H9 (cell line): Measurements from ENCODE around the gene TBC1D28. TPM values are rescaled to one million over a fixed set of nuclear protein-coding genes. Genes with fewer than 3 reads are reported as not detected.
"Not testable (repeated sequence)": the region's sequence is repeated elsewhere in the genome, so short reads cannot be mapped to it uniquely, and the experiment has no call there.

Experiments
- DNase-seq: peaks from one replicate; pipeline ENCODE4 v3.0.0-alpha.2; 2017
- H2AFZ ChIP-seq: one replicate; pipeline ENCODE4 v1.6.1; 2013; ENCODE audit warnings: mild to moderate bottlenecking, low read length, control low read depth, moderate library complexity
- H2AK5ac ChIP-seq: 2 replicates; pipeline ENCODE4 v1.6.1; 2013; ENCODE audit warnings: low read length, control low read depth, mixed read lengths; ENCODE audit not compliant: insufficient read length
- H2BK120ac ChIP-seq: one replicate; pipeline ENCODE4 v1.6.1; 2013; ENCODE audit warnings: low read depth, mild to moderate bottlenecking, low read length, control low read depth, inconsistent platforms; ENCODE audit not compliant: poor library complexity, severe bottlenecking
- H2BK12ac ChIP-seq: 2 replicates; pipeline ENCODE4 v1.6.1; 2013; ENCODE audit warnings: low read length, control low read depth, mixed read lengths, low read depth; ENCODE audit not compliant: insufficient read length
- H2BK15ac ChIP-seq: 2 replicates; pipeline ENCODE4 v1.6.1; 2013; ENCODE audit warnings: low read depth, low read length, control low read depth
- H2BK20ac ChIP-seq: one replicate; pipeline ENCODE4 v1.6.1; 2013; ENCODE audit warnings: low read depth, mild to moderate bottlenecking, low read length, control low read depth, inconsistent platforms; ENCODE audit not compliant: poor library complexity, severe bottlenecking
- H2BK5ac ChIP-seq: 2 replicates; pipeline ENCODE4 v1.6.1; 2013; ENCODE audit warnings: low read length, control low read depth, mixed read lengths; ENCODE audit not compliant: insufficient read length
- H3K14ac ChIP-seq: 2 replicates; pipeline ENCODE4 v1.6.1; 2013; ENCODE audit warnings: low read length, control low read depth; ENCODE audit not compliant: insufficient read depth
- H3K18ac ChIP-seq: 2 replicates; pipeline ENCODE4 v1.6.1; 2013; ENCODE audit warnings: low read depth, mild to moderate bottlenecking, mixed read lengths, low read length, control low read depth; ENCODE audit not compliant: insufficient read length
- H3K23ac ChIP-seq: 2 replicates; pipeline ENCODE4 v1.6.1; 2013; ENCODE audit warnings: low read length, control low read depth, mixed read lengths, low read depth; ENCODE audit not compliant: insufficient read length
- H3K23me2 ChIP-seq: 2 replicates; pipeline ENCODE4 v1.6.1; 2013; ENCODE audit warnings: low read depth, mild to moderate bottlenecking, mixed read lengths, low read length, control low read depth; ENCODE audit not compliant: insufficient read length, poor library complexity, severe bottlenecking
- H3K27ac ChIP-seq: 2 replicates; pipeline ENCODE4 v1.5.1; 2013; ENCODE audit warnings: low read length, control low read depth, mixed read lengths, low read depth; ENCODE audit not compliant: insufficient read length
- H3K27me3 ChIP-seq: 2 replicates; pipeline ENCODE4 v1.6.1; 2013; ENCODE audit warnings: low read length, control low read depth, inconsistent platforms; ENCODE audit not compliant: insufficient read depth
- H3K4ac ChIP-seq: 2 replicates; pipeline ENCODE4 v1.6.1; 2013; ENCODE audit warnings: low read depth, mild to moderate bottlenecking, control low read depth, inconsistent platforms, low read length, moderate library complexity
- H3K4me1 ChIP-seq: 2 replicates; pipeline ENCODE4 v1.6.1; 2013; ENCODE audit warnings: low read length, control low read depth, inconsistent platforms; ENCODE audit not compliant: insufficient read depth
- H3K4me2 ChIP-seq: 2 replicates; pipeline ENCODE4 v1.6.1; 2013; ENCODE audit warnings: low read length, control low read depth, mixed read lengths; ENCODE audit not compliant: insufficient read length, insufficient read depth
- H3K56ac ChIP-seq: 2 replicates; pipeline ENCODE4 v1.6.1; 2013; ENCODE audit warnings: low read depth, mild to moderate bottlenecking, mixed read lengths, low read length, control low read depth; ENCODE audit not compliant: insufficient read length
- H3K79me1 ChIP-seq: 2 replicates; pipeline ENCODE4 v1.6.1; 2013; ENCODE audit warnings: low read depth, mild to moderate bottlenecking, moderate library complexity, low read length, control low read depth, inconsistent platforms; ENCODE audit not compliant: insufficient read depth, poor library complexity, severe bottlenecking
- H3K79me2 ChIP-seq: 2 replicates; pipeline ENCODE4 v1.6.1; 2013; ENCODE audit warnings: low read length, control low read depth, inconsistent platforms; ENCODE audit not compliant: insufficient read depth
- H3K9ac ChIP-seq: 2 replicates; pipeline ENCODE4 v1.6.1; 2013; ENCODE audit warnings: low read length, control low read depth, mixed read lengths; ENCODE audit not compliant: insufficient read length; ENCODE audit errors: extremely low read depth
- H3K9me3 ChIP-seq: one replicate; pipeline ENCODE4 v1.6.1; 2013; ENCODE audit warnings: low read depth, low read length, inconsistent platforms; ENCODE audit not compliant: control insufficient read depth
- H3T11ph ChIP-seq: one replicate; pipeline ENCODE4 v1.6.1; 2013; ENCODE audit warnings: mild to moderate bottlenecking, low read length, control low read depth, inconsistent platforms
- H4K20me1 ChIP-seq: one replicate; pipeline ENCODE4 v1.6.1; 2013; ENCODE audit not compliant: control insufficient read depth, insufficient read length, insufficient read depth
- H4K5ac ChIP-seq: 2 replicates; pipeline ENCODE4 v1.6.1; 2013; ENCODE audit warnings: low read depth, mild to moderate bottlenecking, mixed read lengths, low read length, control low read depth; ENCODE audit not compliant: insufficient read length
- H4K8ac ChIP-seq: replicated peaks from 2 replicates; pipeline ENCODE4 v1.6.1; 2013; ENCODE audit warnings: low read length, control low read depth, mixed read lengths, low read depth; ENCODE audit not compliant: insufficient read length
- H4K91ac ChIP-seq: 2 replicates; pipeline ENCODE4 v1.6.1; 2013; ENCODE audit warnings: low read depth, mild to moderate bottlenecking, moderate library complexity, mixed read lengths, low read length, control low read depth; ENCODE audit not compliant: insufficient read length
- H3K27ac Mint-ChIP-seq, 3 experiments: 2 replicates in 2 of 3; 3 replicates in 1 of 3; pipeline ENCODE4 v1.8.0; 2020 to 2021; ENCODE audit warnings: mixed read lengths in 3 of 3, mild to moderate bottlenecking in 1 of 3, moderate library complexity in 1 of 3
- H3K27me3 Mint-ChIP-seq: 2 replicates; pipeline ENCODE4 v1.8.0; 2021; ENCODE audit warnings: low read depth, mild to moderate bottlenecking, moderate library complexity, mixed read lengths
- H3K36me3 Mint-ChIP-seq, 3 experiments: 2 replicates in 2 of 3; 3 replicates in 1 of 3; pipeline ENCODE4 v1.8.0; 2020 to 2021; ENCODE audit warnings: low read depth in 3 of 3, mixed read lengths in 3 of 3; ENCODE audit not compliant: insufficient read depth in 1 of 3
- H3K4me1 Mint-ChIP-seq, 2 experiments: 2 replicates each; pipeline ENCODE4 v1.8.0; 2020; ENCODE audit warnings: mixed read lengths in 2 of 2
- H3K4me3 Mint-ChIP-seq, 2 experiments: 2 replicates in 1 of 2; 3 replicates in 1 of 2; pipeline ENCODE4 v1.8.0; 2020 to 2021; ENCODE audit warnings: mild to moderate bottlenecking in 2 of 2, mixed read lengths in 2 of 2, moderate library complexity in 1 of 2
- H3K9me3 Mint-ChIP-seq, 2 experiments: 2 replicates in 1 of 2; 3 replicates in 1 of 2; pipeline ENCODE4 v1.8.0; 2020; ENCODE audit warnings: mild to moderate bottlenecking in 2 of 2, mixed read lengths in 2 of 2, moderate library complexity in 1 of 2
- WGBS: extraction: QIAGEN DNeasy Blood & Tissue Kit; methylation state at CpG from one replicate; pipeline ENCODE4 v1.1.7; 2013; ENCODE audit warnings: missing lambda C conversion rate, low lambda C conversion rate, mixed read lengths; ENCODE audit not compliant: insufficient read length; ENCODE audit errors: extremely low coverage; 5-methylcytosine and 5-hydroxymethylcytosine counted together
- total RNA-seq: library from RNA; stranded (reverse); gene quantifications from 2 replicates; pipeline ENCODE4 v1.2.1, GENCODE V29; 2021

Gene TBC1D28
- total RNA-seq, 1 experiment from 2014 or later, result 0.24 TPM

DNA sequence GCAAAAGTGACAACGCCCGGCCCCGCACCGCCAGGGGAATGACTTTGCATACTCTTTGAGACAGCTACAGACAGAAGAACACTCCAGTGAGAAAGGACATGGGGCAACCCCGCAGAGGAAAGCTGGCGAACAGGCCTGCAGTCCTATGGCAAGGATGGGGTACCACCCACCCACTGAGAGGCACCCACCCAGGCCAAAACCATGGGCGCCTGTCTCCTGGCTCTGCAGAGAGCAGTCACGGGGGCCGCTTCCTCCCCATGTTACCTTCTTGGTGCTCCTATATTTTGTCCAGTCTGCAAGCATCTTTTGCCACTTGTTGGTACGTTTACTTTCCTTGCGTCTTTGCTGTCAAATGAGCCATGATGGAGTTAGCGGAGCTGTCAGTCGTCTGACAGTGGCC lies 5.8 kb downstream of the TBC1D28 start:
- H4K5ac ChIP-seq, H3K23me2 ChIP-seq, H2BK12ac ChIP-seq, H3K27ac ChIP-seq, H4K91ac ChIP-seq, H3K56ac ChIP-seq, H2BK15ac ChIP-seq, H3K27ac Mint-ChIP-seq, H3K4me1 Mint-ChIP-seq, H3K18ac ChIP-seq, H3K27me3 ChIP-seq, H4K20me1 ChIP-seq, H2AFZ ChIP-seq, H4K8ac ChIP-seq, H2AK5ac ChIP-seq, DNase-seq, H3T11ph ChIP-seq, H3K36me3 Mint-ChIP-seq, H3K4me3 Mint-ChIP-seq, H3K9ac ChIP-seq, H3K4me1 ChIP-seq, H3K14ac ChIP-seq, H3K9me3 ChIP-seq, H2BK5ac ChIP-seq, H3K4ac ChIP-seq, H3K79me1 ChIP-seq, H3K79me2 ChIP-seq, H2BK120ac ChIP-seq, H3K4me2 ChIP-seq, H3K9me3 Mint-ChIP-seq, H3K23ac ChIP-seq, H2BK20ac ChIP-seq: not testable (repeated sequence)
- peaks cover 17% of the 10 kb centered on the region for H3K27me3 Mint-ChIP-seq
- WGBS, result no CpG with 5 or more reads among the region's 13 CpGs
